Stimulated activated naive B cell treated with anti-CD40 and anti-IgM and Interleukin-4, amounts not matched to agents 10 μg/mL and 1 μg/mL and 100 μg/mL, for 72 hours (primary cell): ENCODE results near the gene APBA1.
"Not testable (repeated sequence)": the region's sequence is repeated elsewhere in the genome, so short reads cannot be mapped to it uniquely, and the experiment has no call there.

ENCODE experiments used
- ATAC-seq, 2 donors: fragments of 150-1000 bp; cut with Tn5 transposase; replicated peaks; 2 replicates each; pipeline ENCODE4 v1.10.0; 2021; ENCODE audit warnings: moderate library complexity in 1 of 2
- DNase-seq: peaks from one replicate; pipeline ENCODE4 v3.0.0; 2021
- H3K27ac Mint-ChIP-seq: one replicate; pipeline ENCODE4 v1.8.0; 2022; ENCODE audit warnings: mild to moderate bottlenecking, mixed read lengths
- H3K27me3 Mint-ChIP-seq, 2 donors: one replicate each; pipeline ENCODE4 v1.8.0; 2022; ENCODE audit warnings: mixed read lengths in 2 of 2
- H3K36me3 Mint-ChIP-seq, 2 donors: one replicate each; pipeline ENCODE4 v1.8.0; 2022; ENCODE audit warnings: mixed read lengths in 2 of 2, mild to moderate bottlenecking in 1 of 2
- H3K4me1 Mint-ChIP-seq, 2 donors: one replicate each; pipeline ENCODE4 v1.8.0; 2022; ENCODE audit warnings: mixed read lengths in 2 of 2, mild to moderate bottlenecking in 1 of 2
- H3K4me3 Mint-ChIP-seq, 2 donors: one replicate each; pipeline ENCODE4 v1.8.0; 2022; ENCODE audit warnings: mild to moderate bottlenecking in 2 of 2, mixed read lengths in 2 of 2, moderate library complexity in 1 of 2
- H3K9me3 Mint-ChIP-seq, 2 donors: one replicate each; pipeline ENCODE4 v1.8.0; 2022; ENCODE audit warnings: mixed read lengths in 2 of 2, mild to moderate bottlenecking in 1 of 2

APBA1 gene

DNA sequence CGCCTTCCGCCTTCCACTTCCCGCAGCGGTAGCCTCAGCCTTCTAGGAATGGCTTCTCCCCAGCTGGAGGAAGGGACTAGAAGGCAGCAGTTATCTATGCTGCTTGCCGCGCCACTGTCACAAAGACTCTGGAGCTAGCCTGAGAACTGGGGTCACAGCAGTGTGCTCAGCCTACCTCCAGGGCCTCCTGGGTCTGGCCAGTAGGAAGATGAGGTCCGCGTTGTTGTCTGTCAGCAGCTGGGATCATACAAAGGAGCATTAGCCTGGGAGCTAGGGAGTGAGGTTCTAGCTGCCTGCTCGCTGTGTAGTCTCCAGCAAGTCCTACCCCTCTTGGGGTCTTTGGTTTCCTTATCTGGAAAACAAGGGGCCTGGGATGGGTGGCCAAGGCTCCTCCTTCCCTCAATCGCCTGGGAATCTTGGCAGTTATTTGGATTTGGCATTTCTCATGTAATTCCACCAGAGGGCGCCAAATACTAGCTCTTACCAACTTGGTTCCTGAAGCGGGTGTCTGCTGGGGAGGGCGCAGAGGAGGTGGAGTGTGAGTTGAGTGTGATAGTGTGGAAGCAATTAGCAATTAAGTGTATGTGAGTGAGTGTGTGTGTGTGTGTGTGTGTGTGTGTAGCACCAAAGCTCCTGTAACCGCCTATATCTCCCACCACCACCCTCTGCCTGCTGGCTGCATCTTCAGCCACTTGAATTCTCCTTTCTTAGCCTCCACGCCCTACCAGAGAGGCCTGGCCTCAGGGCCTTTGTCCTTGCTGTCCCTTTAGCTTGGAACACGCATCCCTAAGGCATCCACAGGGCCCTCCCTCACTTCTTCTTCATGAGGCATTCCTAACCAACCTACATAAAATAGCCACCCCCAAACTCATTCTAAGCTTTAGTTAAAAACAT is 250.0 kb downstream of the APBA1 start:
- Mint-ChIP-seq H3K27ac (no peak overlapping the region), H3K36me3 (no peaks in the 10 kb centered on the region), H3K4me1 (peaks cover 0 to 6% of the 10 kb centered on the region in 2 donors), H3K9me3 (no peaks in the 10 kb centered on the region), H3K27me3 (peaks cover 21 to 51% of the 10 kb centered on the region in 2 donors), H3K4me3 (no peak overlapping the region)
- DNase-seq (peak; percentile 6), ATAC-seq (peak; percentile 54 to 72)

DNA sequence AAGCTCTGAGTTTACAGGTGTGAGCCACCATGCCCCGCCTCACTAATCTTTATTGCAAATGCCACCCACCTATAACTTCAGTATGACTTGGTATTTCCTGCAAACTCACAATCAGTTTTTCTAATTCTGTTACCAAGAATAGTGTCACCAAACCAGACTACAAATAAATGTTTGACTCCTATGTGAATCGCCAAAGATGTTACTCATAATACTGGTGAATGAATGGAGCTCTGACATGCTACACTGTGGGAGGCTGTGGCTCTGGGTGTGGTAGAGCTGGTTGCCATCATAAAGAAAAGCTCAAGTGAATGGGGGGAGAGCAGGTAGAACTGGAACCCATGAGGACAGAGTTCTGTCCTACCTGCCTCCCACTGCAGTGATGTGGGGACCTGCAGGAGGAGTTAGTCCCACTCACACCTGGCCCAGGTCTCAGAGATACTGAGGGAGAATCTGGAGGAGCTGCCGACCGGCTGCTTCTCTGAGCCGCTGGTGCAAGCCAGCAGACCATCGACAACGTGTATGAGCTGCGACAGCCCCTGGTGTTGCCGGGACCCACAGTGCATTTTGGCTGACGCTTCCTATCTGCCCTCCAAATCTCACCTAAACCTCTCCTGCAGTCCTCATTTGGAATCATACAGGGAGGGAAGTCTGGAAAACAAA is 251.4 kb downstream of the APBA1 start:
- no peaks in the 10 kb centered on the region for H3K36me3 Mint-ChIP-seq
- no peak for ATAC-seq
- no peaks in the 10 kb centered on the region for H3K9me3 Mint-ChIP-seq

DNA sequence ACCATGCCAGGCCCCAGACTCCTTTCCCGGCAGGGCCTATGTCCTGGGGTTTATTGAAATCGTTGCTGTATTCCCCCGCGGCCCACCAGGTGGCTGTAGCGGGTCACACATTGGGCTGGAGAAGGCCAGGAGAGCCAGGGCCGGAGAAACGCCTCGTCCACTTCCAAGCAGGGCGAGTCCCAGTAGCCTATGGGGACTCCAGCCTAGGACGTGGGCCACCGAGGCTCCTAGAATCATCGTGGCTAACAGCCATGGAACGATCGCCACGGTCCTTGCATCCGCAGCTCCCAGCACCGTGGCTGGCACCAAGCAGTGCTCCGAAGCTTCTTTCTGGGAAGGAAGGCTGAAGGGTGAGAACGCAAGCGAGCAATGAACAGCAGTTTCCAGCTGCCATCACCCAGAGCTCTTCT is 259.4 kb downstream of the APBA1 start:
- no peak overlapping the region for H3K27ac Mint-ChIP-seq

More for the DNA sequence above, 251.4 kb downstream of the APBA1 start:
- H3K27me3 Mint-ChIP-seq, result peaks cover 21 to 51% of the 10 kb centered on the region in 2 donors
- no peak overlapping the region for H3K27ac Mint-ChIP-seq
- no peak for DNase-seq
- no peak overlapping the region for H3K4me3 Mint-ChIP-seq
- H3K4me1 Mint-ChIP-seq, result peaks cover 0 to 6% of the 10 kb centered on the region in 2 donors

DNA sequence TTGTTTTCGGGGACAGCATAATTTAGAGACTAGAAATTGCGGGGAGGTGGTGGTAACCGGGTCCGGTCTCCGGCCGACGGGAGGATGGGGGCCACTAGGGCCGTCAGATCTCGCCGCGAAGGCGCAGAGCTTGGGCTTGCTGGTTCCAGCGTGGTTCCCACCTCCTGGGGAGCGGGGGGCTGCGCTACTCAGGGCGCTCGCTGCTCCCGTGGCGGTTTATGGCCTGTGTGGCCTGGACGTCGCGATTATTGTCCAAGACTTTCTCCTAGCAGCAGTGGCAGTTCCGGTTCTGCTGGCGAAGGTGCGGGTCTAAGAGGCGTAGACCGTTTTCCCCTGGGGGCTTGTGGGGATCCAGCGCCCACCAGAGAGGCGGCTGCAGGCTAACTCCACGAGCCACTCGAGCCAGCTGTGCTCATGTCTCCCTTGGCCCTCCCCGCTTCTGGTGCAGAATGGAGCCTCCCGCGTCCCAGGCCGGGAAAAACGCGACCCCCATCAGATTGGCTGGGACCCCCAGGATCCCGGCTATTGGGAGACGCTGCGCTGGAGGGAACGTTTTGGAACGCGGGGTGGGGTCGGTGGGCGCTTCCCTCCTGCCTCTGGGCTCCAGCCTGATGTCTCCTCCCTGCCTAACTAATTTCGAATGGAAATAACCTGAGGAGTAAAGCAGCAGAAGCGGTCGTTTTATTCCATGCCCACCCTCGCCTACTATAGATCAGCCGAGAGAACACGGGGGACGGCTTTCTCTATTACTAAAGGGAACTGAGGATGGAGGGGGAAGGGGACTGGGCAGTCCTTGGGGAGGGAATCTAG is 260.0 kb downstream of the APBA1 start:
- no peak overlapping the region for H3K4me3 Mint-ChIP-seq
- ATAC-seq, result no peak
- no peaks in the 10 kb centered on the region for H3K36me3 Mint-ChIP-seq
- H3K4me1 Mint-ChIP-seq, result peaks cover 3 to 8% of the 10 kb centered on the region in 2 donors
- peaks cover 22 to 24% of the 10 kb centered on the region in 2 donors for H3K27me3 Mint-ChIP-seq
- no peak overlapping the region for H3K27ac Mint-ChIP-seq
- DNase-seq, result no peak
- no peaks in the 10 kb centered on the region for H3K9me3 Mint-ChIP-seq

More for the DNA sequence above, 259.4 kb downstream of the APBA1 start:
- DNase-seq (no peak), ATAC-seq (peak in 1 of 2 donors; percentile 29)
- Mint-ChIP-seq H3K36me3 (no peaks in the 10 kb centered on the region), H3K4me1 (peaks cover 3 to 8% of the 10 kb centered on the region in 2 donors), H3K27me3 (peaks cover 22 to 24% of the 10 kb centered on the region in 2 donors), H3K9me3 (no peaks in the 10 kb centered on the region), H3K4me3 (no peak overlapping the region)

DNA sequence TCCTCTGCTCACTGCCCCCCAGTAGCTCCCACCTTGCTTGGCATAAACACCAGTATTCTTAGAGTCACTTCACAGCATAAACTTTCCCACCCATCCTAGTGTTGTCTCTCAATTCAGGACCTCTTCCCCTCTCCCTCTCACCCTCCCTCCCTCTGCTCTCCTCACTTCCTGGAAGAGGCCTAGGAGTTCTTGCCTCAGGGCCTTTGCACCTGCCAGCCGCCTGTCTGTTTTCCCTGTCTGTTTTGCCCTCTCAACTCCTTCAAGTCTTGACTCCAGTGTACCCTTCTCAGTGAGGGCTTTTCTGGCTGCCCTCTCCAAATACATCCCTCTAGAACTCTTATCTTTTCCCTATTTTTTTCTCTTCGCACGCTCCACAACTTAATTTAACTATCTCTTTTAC is 260.9 kb downstream of the APBA1 start:
- no peak for DNase-seq
- H3K4me1 Mint-ChIP-seq, result peaks cover 3 to 8% of the 10 kb centered on the region in 2 donors
- ATAC-seq, result no peak
- H3K27me3 Mint-ChIP-seq, result peaks cover 22 to 24% of the 10 kb centered on the region in 2 donors
- H3K4me3 Mint-ChIP-seq, result no peak overlapping the region
- H3K9me3 Mint-ChIP-seq, result no peaks in the 10 kb centered on the region
- H3K27ac Mint-ChIP-seq, result no peak overlapping the region
- no peaks in the 10 kb centered on the region for H3K36me3 Mint-ChIP-seq

DNA sequence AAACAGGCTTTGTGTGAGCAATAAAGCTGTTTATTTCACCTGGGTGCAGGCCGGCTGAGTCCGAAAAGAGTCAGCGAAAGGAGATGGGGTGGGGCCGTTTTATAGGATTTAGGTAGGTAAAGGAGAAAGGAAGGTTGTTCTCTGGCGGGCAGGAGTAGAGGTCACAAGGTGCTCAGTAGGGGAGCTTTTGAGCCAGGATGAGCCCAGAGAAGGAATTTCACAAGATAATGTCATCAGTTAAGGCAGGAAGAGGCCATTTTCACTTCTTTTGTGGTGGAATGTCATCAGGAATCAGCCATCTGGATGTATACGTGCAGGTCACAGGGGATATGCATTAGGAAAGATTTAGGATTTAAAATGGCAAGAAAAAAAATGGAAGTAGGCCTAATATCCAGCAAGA is 262.2 kb downstream of the APBA1 start:
- H3K27ac Mint-ChIP-seq, H3K4me3 Mint-ChIP-seq, DNase-seq, H3K36me3 Mint-ChIP-seq, H3K9me3 Mint-ChIP-seq, ATAC-seq, H3K4me1 Mint-ChIP-seq: not testable (repeated sequence)
- peaks cover 22 to 24% of the 10 kb centered on the region in 2 donors for H3K27me3 Mint-ChIP-seq

GRCh38 chr9:69400470-69400869 is 271.7 kb downstream of the APBA1 start:
- no peak for ATAC-seq
- H3K27ac Mint-ChIP-seq, result no peak overlapping the region
- peaks cover 0 to 3% of the 10 kb centered on the region in 2 donors for H3K4me1 Mint-ChIP-seq
- peaks cover 0 to 8% of the 10 kb centered on the region in 2 donors for H3K27me3 Mint-ChIP-seq
- H3K4me3 Mint-ChIP-seq, result no peak overlapping the region
- no peaks in the 10 kb centered on the region for H3K9me3 Mint-ChIP-seq
- DNase-seq, result no peak
- no peaks in the 10 kb centered on the region for H3K36me3 Mint-ChIP-seq

DNA sequence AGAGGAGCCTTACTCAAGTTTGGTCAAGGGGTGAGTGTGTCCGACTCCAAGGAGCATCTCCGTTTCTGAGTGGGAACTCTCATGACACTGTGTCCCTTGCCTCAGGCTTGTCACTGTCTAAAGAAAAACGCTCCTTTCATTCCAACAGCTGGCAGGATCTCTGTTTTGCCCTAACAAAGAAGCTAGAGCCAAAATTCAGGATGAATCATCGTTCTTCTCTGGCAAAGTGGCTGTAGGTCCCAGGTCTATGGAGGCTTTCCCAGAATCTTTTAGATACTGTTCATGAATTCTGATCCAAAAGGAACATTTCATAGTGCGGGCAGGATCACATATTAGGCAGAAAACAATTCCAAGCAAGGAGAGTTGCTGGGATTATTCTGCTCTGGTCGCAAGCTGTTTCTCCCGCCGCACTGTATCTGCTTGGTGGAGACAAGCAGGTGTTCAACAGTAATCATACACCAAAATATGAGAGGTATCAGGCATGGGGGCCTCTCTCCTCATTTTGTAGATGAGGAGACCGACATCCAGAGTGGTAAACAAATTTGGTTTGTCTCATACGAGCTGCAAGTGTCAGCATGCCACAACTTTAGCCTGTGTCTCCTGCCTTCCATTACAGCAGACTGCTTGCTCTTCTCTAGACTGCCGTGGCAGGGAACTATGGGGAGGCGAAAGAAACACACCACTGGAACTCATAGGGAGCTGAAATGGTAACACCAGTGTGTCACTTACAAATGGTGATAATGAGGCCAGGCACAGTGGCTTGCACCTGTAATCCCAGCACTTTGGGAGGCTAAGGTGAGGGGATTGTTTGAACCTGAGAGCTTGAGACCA is 274.6 kb downstream of the APBA1 start:
- no peaks in the 10 kb centered on the region for H3K9me3 Mint-ChIP-seq
- peak overlapping the region; percentile 2 for H3K27ac Mint-ChIP-seq
- DNase-seq (no peak), ATAC-seq (no peak)
- H3K27me3 Mint-ChIP-seq, result no peaks in the 10 kb centered on the region
- H3K36me3 Mint-ChIP-seq, result no peaks in the 10 kb centered on the region
- H3K4me1 Mint-ChIP-seq, result no peaks in the 10 kb centered on the region
- no peak overlapping the region for H3K4me3 Mint-ChIP-seq

DNA sequence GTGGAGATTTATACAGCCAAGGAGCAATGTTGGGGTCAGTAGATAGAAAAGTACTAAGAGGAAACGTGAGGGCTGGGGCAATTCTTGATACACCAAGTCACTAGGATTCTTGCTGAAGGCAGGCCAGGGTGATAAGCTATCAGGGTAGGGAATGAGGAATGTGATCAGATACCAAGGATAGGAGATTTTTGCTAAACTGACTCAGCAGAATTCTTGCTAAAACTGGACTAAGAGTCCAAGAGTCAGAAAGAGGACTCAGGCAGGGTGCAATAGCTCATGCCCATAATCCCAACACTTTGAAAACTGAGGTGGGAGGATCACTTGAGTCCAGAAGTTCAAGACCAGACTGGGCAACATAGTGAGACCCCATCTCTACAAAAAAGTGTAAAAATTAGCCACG is 275.4 kb downstream of the APBA1 start:
- Mint-ChIP-seq H3K27ac (no peak overlapping the region), H3K4me3 (no peak overlapping the region), H3K4me1 (no peaks in the 10 kb centered on the region), H3K36me3 (no peaks in the 10 kb centered on the region), H3K9me3 (no peaks in the 10 kb centered on the region), H3K27me3 (no peaks in the 10 kb centered on the region)
- ATAC-seq (no peak), DNase-seq (no peak)

GRCh38 chr9:69395718-69396117 is 276.5 kb downstream of the APBA1 start:
- ATAC-seq (no peak), DNase-seq (no peak)
- no peaks in the 10 kb centered on the region for H3K27me3 Mint-ChIP-seq
- no peaks in the 10 kb centered on the region for H3K36me3 Mint-ChIP-seq
- H3K27ac Mint-ChIP-seq, result no peak overlapping the region
- no peaks in the 10 kb centered on the region for H3K9me3 Mint-ChIP-seq
- H3K4me3 Mint-ChIP-seq, result no peak overlapping the region
- no peaks in the 10 kb centered on the region for H3K4me1 Mint-ChIP-seq

DNA sequence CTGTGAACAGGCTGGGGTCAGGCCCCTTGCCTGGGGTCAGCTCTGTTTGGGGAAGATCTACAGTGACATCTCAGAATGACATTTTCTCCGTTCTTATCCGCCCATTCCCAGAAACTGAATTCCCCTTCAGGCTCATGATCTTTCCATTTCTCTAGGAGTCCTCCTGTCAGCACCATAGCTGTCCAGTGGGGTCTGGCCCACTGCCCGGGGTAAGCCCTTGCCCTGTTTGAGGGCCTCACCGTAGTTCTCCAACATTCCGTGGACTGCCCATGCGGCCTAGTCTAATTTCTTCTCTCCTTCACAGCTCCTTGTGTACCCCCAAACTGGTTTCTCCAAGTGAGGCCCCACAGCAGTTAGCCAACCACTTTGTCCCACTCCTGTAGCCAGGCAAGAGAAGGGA is 278.7 kb downstream of the APBA1 start:
- H3K4me1 Mint-ChIP-seq, result no peaks in the 10 kb centered on the region

GRCh38 chr9:69392826-69393225 is 279.3 kb downstream of the APBA1 start:
- H3K27me3 Mint-ChIP-seq, result no peaks in the 10 kb centered on the region
- H3K4me3 Mint-ChIP-seq, result no peak overlapping the region
- DNase-seq (no peak), ATAC-seq (no peak)
- no peak overlapping the region for H3K27ac Mint-ChIP-seq
- H3K9me3 Mint-ChIP-seq, result no peaks in the 10 kb centered on the region
- no peaks in the 10 kb centered on the region for H3K4me1 Mint-ChIP-seq
- no peaks in the 10 kb centered on the region for H3K36me3 Mint-ChIP-seq

More for the DNA sequence above, 278.7 kb downstream of the APBA1 start:
- ATAC-seq (no peak), DNase-seq (no peak)
- Mint-ChIP-seq H3K27me3 (no peaks in the 10 kb centered on the region), H3K27ac (no peak overlapping the region), H3K36me3 (no peaks in the 10 kb centered on the region), H3K4me3 (no peak overlapping the region), H3K9me3 (no peaks in the 10 kb centered on the region)

- Mint-ChIP-seq H3K27ac (no peak overlapping the region), H3K9me3 (no peaks in the 10 kb centered on the region), H3K36me3 (no peaks in the 10 kb centered on the region), H3K4me1 (no peaks in the 10 kb centered on the region), H3K27me3 (no peaks in the 10 kb centered on the region), H3K4me3 (no peak overlapping the region)
- no peak for DNase-seq
- no peak for ATAC-seq
Observed at GRCh38 chr9:69391946-69392345, 280.2 kb downstream of the APBA1 start.
